ENCODE results near the gene CNTFR.
"Not testable (repeated sequence)": the region's sequence is repeated elsewhere in the genome, so short reads cannot be mapped to it uniquely, and the experiment has no call there.

CNTFR gene, protein sequence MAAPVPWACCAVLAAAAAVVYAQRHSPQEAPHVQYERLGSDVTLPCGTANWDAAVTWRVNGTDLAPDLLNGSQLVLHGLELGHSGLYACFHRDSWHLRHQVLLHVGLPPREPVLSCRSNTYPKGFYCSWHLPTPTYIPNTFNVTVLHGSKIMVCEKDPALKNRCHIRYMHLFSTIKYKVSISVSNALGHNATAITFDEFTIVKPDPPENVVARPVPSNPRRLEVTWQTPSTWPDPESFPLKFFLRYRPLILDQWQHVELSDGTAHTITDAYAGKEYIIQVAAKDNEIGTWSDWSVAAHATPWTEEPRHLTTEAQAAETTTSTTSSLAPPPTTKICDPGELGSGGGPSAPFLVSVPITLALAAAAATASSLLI

DNA sequence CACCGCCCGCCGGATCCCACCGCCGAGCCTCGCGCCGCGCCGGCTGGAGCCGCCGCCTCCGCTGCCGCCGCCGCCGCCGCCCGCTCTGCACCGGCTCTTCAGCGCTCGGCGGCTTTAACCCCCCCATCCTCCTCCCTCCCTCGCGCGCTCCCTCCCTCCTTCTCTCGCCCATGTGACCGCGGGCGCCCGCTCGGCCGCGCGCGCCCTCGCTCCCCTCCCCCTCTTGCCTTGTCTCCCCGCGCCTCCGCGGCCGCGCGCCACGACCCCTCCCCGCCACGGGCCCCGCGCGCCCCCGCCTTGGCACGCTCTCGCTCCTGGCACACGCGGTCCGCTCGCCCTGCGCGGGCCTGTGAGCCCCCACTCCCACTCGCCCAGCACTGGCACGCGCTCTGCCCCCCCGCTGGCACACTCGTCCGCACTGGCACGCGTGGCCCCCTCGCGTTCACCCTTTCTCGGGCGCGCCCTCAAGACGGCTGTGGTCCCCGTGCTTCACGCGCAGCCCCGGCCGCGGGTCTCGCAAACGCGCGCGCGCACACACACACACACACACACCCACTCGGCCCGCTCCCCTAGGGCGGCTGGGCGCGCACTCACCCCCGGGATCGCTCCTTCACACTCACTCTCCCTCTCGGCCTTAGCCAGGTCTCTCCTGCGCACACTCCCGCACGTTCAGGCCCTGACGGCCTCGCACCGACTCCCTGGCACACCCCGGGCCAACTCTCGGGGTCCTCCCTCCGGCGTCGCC, at the start of gene CNTFR:
TSS of gene CNTFR (minus strand) at position 89 of the 745 bp plus-strand sequence. CDS start 20,743 bp downstream, outside the sequence.
- peak; percentile 18 for DNase-seq

DNA sequence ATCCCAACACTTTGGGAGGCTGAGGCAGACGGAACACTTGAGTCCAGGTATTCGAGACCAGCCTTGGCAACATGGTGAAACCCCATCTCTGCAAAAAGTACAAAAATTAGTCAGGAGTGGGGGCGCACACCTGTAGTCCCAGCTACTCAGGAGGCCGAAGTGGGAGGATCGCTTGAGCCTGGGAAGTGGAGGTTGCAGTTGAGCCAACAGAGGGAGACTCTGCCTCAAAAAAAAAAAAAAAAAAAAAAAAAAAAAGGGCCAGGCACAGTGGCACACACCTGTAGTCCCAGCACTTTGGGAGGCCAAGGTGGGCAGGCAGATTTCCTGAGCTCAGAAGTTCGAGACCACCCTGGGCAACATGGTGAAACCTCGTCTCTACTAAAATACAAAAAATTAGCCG, 49.8 kb upstream of the CNTFR start:
- not testable (repeated sequence) for DNase-seq

- no peak for DNase-seq
Measured at GRCh38 chr9:34638138-34638445, 48.6 kb upstream of the CNTFR start.

GRCh38 chr9:34637356-34638137, 48.0 kb upstream of the CNTFR start, which contains the start of gene SIGMAR1:
Gene SIGMAR1, minus strand, starts transcription at chr9:34637787. Its CDS starts 90 bp downstream, at chr9:34637697.
- DNase-seq, result peak; percentile 81

DNA sequence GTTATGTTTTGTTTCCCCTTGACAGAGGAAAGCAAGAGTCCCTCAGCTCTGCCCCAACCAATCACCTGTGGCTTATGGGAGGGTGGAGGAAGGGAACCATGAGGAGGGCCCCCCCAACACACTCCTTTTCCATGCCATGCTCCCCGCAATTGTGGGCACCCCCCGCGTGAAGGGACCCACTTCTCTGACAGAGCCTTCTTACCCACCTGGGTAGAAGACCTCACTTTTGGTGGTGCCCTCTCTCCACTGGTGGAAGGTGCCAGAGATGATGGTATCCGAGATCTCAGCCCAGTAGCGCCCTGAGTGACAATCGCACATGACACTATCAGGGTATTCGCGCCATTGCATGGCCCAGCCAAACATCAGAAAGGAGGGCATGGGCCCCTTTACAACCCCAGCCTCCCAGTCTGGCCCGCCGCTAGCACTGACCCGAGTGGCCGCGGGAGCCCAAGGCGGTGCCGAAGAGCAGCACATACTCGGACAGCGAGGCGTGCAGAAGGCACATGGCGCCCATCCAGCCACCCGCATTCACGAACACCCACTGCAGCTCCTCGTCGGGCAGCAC, 47.3 kb upstream of the CNTFR start:
- no peak for DNase-seq

GRCh38 chr9:34635556-34635955, 46.0 kb upstream of the CNTFR start:
- DNase-seq, result no peak

- DNase-seq, result peak; percentile 17
Measured at GRCh38 chr9:34634551-34635248, 45.2 kb upstream of the CNTFR start.

- peak; percentile 43 for DNase-seq
Measured at GRCh38 chr9:34633851-34634550, 44.5 kb upstream of the CNTFR start.

DNA sequence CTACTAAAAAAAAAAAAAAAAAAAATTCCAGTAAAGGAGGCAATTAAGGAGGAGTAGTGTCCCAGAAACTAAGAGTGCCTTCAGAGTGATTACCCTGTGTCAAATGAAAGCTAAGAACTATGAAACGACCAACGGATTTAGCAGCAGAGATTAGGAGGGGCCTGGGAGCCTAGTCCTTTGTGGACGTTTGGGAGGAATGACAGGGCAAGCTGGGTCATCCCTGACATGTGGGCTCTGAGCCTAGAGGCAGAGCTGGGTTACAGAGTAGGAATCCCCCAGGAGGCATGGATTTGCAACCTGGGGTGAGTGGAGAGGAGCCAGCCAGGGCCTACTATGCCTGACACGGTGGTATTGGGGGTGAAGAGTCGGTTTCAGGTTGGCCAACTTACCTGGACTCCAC, 43.6 kb upstream of the CNTFR start:
- no peak for DNase-seq

DNA sequence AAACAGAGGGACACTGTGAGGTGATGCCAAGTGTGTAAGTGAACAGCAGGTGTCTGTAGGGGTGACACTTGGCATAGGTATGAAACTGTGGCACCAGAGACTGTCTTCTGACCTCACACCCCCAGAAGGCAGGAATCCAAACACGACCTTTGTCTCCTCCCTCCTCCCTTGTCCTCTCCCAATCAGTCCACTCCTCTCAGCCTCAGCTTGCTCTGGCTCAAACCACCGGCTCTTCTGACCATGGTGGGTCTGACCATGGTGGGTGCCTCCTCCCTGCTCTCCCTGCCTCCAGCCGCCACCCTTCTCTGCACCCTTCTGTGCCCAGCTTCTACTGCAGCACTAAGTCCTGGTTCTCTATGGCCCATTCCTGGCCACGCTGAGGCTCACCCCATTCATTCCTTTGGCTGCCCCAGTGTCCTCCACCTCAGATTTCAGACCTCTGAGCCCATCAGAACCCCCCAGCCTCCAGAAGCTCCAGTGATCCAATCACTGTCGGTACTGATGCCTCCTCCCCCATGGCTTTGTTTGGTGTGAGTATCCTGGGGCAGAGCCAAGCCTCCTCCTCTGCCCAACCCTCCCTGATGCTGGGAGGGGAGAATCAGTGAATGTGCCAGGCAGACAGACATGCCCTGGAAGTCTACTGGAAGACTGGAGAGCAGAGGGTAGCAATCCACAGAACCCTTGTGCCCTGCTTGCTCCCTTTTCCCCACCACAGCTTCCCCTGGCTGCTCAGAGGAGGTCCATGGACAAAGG, 41.1 kb upstream of the CNTFR start:
- no peak for DNase-seq

GRCh38 chr9:34629491-34629808, 39.9 kb upstream of the CNTFR start:
- no peak for DNase-seq

- no peak for DNase-seq
Measured at GRCh38 chr9:34628656-34629490, 39.3 kb upstream of the CNTFR start, which contains the start of gene ARID3C. Gene ARID3C, minus strand, starts transcription at chr9:34629066. Its CDS starts 1,052 bp downstream, at chr9:34628014.

DNA sequence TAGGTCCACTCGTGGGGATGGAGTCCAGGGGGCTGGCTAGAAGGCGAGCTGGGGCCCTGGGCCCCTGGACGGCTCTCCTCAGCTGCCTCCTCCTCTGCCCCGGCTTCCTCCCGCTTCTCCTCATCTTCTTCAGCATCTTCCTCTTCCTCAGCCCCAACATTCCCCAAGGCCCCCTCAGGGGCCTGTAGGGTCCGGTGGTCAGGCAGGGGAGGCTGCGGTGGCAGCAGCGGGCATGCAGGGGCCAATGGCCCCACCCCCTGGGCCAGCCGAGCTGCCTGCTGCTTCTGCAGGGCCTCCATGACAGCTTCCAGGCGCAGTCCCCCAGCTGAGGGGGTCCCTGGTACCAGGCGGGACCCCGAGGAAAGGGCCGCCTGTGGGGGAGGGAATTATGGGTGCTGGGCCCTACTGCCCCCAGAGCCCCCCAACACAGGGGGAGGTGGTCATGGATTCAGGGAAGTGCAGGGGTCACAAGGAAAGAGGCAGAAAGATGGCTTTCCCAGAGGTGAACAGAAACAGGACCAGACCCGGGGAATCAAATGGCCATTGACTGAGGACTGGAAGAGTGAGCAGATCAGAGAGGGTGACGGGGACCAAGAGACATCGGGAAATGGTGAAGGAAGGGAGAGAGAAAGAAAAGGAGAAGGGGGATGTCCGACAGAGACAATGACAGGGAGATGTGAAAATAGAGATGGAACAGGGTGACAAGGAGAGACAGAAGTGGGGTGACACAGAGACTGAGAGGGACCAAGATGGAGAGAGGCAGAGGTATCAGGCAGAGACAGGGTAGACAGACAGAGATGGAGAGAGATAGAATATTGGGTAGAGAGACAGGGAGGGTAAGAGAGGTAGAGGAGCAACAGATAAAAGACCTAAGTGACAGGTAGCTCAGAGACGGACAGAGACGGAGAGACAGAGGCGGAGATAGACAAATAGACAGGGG, 38.5 kb upstream of the CNTFR start:
- no peak for DNase-seq

DNA sequence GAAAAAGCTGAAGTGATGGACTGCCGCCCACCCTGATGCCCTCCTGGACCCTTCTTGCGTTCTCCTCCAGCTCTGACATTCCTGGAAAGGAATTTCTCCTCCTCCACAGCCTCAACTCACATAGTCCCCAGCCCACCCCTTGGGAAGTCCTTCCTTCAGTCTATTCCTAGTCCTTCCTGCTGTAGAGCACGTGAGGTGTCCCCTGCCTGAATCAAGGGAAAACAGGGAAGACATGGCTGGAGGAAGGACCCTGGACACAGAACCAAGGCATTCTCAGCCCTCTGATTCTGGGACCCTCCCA, 35.6 kb upstream of the CNTFR start:
- DNase-seq, result no peak

DNA sequence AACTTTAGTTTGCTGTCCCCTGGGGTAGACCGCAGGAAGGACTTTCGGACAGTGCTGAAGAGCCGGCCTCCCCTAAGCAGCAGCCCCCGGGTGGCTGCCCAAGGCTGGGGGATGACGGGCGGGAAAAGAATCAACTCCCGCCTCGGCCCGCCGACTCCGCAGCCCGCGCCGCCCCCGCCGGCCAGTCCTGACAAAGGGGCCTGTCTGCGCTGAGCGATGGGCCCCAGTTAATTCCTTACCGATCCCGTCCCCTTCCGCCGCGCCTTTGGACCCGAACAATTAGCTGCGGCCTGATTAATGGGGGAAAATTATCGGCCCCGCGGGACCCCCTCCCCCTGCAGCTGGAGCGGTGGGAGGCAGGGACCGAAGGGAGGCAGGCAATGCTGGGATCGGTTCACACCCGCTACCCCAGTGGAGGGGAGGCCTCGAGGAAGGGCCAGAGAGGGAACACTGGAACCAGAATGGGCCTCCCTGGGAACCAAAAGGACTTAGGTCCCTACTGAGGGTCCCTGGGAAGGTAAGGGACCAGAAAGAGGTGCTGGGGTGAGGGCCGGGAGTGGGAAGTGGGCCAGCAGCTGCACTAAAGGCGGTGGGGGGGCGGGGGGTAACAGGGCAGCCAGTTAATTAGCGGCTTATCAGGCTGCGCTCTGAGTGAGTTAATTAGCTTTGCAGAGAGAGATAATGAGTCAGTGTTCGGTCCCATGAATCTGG, 35.1 kb upstream of the CNTFR start:
- no peak for DNase-seq

- no peak for DNase-seq
Measured at GRCh38 chr9:34623374-34624235, 34.1 kb upstream of the CNTFR start.
